Ramos (cell line): ENCODE measurements around the gene RPS14.
"Not testable (repeated sequence)": the region's sequence is repeated elsewhere in the genome, so short reads cannot be mapped to it uniquely, and the experiment has no call there.

Source experiments
- in situ Hi-C: fragments of 300-500 bp; cut with MboI; formaldehyde crosslinking; loops from one replicate; pipeline ENCODE4 v1.14.3; 2022; ENCODE audit warnings: low sequenced_read_pairs; ENCODE audit not compliant: unreplicated experiment

The RPS14 gene

DNA sequence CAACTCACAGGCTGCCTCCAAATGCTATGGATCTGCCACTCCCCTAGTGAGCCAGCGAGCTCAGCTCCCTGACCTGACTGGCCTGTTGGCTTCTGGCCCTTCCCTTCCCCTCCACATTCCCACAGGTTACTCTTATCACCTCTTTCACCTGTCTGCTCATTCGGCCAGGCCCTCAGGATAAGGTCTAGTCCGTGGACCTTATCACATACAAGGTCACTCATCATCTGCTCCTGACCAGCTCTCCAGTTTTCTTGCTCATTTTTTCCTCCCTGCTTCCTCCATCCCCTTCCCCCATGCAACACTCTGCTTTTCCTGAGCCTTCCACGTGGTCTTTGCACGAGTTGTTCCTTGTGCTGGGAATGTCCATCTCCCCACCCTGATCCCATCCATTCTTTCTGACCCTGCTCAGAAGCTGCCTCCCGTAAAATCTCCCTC, 32.5 kb upstream of the RPS14 start:
- in situ Hi-C loops: no loop called here

- in situ Hi-C loops: no loop called here
Observed at GRCh38 chr5:150481708-150481965, 32.1 kb upstream of the RPS14 start.

DNA sequence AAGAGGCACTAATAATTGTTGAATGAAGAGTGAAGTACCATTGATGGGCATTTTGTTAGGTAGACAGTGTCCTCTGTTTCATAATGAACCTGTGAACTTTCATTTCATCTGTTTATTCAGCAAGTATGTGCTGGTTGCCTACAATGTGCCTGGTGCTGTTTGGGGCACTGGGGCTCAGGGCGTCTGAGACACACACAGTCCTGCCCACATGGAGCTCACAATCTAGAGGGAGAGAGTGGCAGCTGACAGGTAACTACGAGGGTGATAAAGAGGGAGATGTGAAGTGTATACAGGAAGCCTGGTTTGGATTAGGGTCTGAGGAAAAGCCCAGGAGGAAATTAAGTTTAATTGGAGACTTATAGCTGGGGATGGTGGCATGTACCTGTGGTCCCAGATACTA, 29.9 kb upstream of the RPS14 start:
- in situ Hi-C loops: no loop called here

DNA sequence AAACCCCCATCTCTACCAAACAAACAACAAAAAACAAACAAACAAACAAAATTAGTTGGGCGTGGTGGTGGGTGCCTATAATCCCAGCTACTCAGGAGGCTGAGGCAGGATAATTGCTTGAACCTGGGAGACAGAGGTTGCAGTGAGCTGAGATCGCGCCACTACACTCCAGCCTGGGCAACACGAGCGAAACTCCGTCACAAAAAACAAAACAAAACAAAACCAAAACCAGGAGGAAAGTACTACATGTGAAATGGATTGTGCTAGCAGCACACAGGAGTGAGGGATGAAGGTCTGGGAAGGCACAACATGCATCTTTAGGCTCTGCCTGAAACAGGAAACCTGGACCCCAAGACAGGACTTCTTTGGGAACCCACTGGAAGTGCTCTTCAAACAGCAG, 27.0 kb upstream of the RPS14 start:
- in situ Hi-C loops: not testable (repeated sequence)

GRCh38 chr5:150473673-150474358, 24.3 kb upstream of the RPS14 start:
- in situ Hi-C loops: no loop called here

GRCh38 chr5:150469718-150470469, 20.4 kb upstream of the RPS14 start:
- in situ Hi-C loops: loop anchor here (10.0 kb wide), 1 partner anchor 185 kb away; no protein-coding TSS in a partner anchor

GRCh38 chr5:150468206-150468605, 18.7 kb upstream of the RPS14 start:
- in situ Hi-C loops: loop anchor here (10.0 kb wide), 1 partner anchor 187 kb away; no protein-coding TSS in a partner anchor

DNA sequence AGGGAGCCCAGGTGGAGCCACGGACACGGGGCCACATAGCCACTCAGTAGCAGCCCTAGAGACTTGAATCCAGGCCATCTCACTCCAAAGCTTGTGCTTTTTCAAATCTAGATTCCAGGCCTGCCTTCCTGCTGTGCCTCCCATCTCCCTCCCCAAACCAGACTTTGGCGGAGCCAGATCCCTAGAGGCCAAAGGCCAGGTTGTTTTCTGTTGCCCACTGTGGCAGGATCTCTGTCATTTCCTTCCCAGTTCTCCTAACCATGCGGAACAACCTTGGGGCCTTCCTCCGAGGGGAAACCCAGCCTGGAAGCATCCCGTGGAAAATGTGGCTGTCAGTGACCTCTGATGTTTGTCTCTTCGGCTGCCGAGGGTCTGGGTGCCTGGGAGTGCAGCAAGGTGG, 16.4 kb upstream of the RPS14 start:
- in situ Hi-C loops: loop anchor here (10.0 kb wide), 1 partner anchor 189 kb away; no protein-coding TSS in a partner anchor

- in situ Hi-C loops: loop anchor here (10.0 kb wide), 1 partner anchor 190 kb away; no protein-coding TSS in a partner anchor
Observed at GRCh38 chr5:150464554-150465012, 15.0 kb upstream of the RPS14 start.

DNA sequence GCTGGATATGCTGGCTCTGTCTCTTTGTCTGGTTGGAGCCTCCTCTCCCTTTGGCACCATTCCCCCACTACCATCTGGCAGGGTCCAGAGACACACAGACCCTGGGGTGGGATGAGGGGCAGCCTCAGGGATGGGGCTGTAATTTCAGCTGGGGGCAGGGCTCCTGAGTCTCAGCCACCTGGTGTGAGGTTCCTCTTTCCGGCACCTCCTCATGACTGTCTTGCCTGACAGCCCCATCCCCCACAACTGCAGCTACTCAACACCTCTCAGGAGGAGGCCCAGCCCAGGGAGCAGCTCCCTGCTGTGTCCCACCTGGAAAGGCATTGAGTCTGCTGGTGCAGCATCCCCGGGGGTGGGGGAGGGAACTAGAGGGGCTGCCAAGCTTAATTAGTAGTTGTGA, 11.7 kb upstream of the RPS14 start:
- in situ Hi-C loops: loop anchor here (10.0 kb wide), 1 partner anchor 194 kb away; no protein-coding TSS in a partner anchor

- in situ Hi-C loops: loop anchor here (10.0 kb wide), 1 partner anchor 194 kb away; no protein-coding TSS in a partner anchor
Observed at GRCh38 chr5:150460781-150461180, 11.2 kb upstream of the RPS14 start.

- in situ Hi-C loops: loop anchor here (5.0 kb wide), 1 partner anchor 88 kb away; no protein-coding TSS in a partner anchor
Observed at GRCh38 chr5:150458802-150459557, 9.4 kb upstream of the RPS14 start.

DNA sequence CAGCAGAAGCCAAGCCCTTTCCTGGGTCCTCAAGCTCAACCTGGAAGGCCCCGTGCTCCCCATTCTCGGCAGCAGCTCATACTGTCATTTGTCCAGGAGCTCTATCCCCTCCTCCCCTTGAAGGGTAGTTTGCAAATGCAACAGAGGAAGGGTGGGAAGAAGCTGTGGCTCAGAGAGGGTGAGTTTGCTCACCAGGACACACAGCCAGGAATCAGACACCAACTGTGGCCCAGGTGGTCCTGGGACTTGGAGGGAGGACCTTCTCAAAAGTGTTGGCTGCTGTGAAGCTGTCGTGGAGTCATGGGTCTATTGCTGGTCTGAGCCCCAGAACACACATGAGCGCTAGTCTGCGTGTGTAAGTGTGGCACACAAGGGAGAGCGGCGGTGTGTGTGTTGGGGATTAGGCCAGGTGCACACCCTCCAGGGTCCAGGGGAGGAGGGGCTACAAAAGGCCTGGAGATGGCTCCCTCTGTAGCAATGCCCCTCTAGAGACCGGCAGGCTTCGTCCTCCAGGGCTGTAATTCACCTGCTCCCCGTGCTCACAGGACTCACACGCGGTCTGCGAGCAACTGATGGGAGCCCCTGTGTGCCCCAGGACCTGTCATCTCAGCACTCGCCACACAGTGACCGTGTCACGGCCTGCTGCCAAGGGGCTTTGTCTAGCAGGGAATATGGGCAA, 8.2 kb upstream of the RPS14 start:
- in situ Hi-C loops: loop anchor here (5.0 kb wide), 1 partner anchor 90 kb away; no protein-coding TSS in a partner anchor

DNA sequence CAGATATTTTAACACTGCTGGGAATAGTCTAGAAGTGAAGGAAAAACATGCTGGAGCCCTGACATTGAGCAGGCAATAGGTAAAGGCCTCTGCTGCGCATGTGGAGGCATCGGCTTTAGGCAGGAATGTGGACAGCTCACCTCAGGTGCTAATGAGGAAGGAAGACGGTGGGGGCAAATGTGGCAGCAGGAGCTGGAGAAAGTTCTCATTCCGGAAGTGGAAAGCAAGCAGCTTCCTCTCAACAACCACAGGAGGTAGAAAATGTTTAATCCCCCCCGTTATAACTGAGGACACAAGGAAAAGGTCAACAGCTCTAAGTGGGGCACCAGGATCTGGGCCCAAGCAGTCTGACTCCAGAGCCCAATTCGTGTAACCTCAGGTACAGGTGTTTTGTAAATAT, 7.6 kb upstream of the RPS14 start:
- in situ Hi-C loops: loop anchor here (5.0 kb wide), 1 partner anchor 90 kb away; no protein-coding TSS in a partner anchor

GRCh38 chr5:150454492-150455229, 5.1 kb upstream of the RPS14 start:
- in situ Hi-C loops: loop anchor here (5.0 kb wide), 1 partner anchor 93 kb away; no protein-coding TSS in a partner anchor

- in situ Hi-C loops: not testable (repeated sequence)
Observed at GRCh38 chr5:150454027-150454426, 4.5 kb upstream of the RPS14 start.

GRCh38 chr5:150452914-150453313, 3.4 kb upstream of the RPS14 start:
- in situ Hi-C loops: no loop called here

DNA sequence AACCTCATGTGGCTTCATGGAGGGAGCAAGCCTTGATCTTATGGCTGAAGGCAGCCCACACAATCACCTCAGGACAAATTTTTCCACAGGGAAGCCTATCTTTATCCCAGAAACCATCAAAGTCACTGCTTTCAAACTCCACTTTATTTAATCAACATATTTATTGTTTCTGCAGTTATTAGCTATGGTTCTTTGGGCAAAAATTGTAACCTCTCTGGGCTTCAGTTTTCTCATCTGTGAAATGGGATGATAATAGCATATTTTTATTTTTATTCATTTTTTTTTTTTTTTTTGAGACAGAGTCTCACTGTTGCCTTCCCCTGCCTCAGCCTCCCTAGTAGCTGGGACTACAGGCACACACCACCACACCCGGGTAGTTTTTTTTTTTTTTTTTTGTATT, 2.1 kb upstream of the RPS14 start:
- in situ Hi-C loops: no loop called here

DNA sequence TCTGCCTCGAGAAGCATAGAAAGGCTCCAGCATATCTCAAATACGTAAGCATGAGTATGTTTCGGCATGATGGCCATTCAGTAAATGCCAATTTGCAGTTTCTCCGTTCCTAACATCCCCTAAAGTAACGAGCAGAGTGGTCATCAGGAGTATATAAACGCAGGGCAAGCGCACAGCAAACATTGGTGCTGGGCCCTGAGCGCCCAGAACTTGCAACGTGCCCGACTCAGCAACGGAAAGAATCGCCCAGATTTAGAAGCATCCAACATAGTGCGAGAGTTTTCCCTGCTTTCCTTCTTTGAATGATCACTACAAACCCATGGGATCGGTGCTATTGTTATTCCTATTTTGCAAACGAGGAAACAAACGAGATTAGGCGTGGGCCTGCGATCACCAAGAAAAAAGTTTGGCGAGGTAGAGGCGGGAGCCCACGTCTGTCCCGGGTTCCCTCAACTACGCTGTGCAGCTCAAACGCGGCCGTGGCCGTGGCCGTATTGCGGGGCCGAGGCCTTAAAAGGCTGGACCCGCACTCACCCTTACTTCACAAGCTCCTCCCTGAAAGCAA, 505 bp downstream of the RPS14 start:
- in situ Hi-C loops: no loop called here
